Measurements from ENCODE around the gene TTLL6. TPM values are rescaled to one million over a fixed set of nuclear protein-coding genes. Genes with fewer than 3 reads are reported as not detected.
A peak's percentile ranks its signal among the peaks of the same experiment; 100 is the strongest.

Gene TTLL6
- total and polyA plus RNA-seq, 2 experiments from 2014 or later: 0.30 TPM; not detected in 1

DNA sequence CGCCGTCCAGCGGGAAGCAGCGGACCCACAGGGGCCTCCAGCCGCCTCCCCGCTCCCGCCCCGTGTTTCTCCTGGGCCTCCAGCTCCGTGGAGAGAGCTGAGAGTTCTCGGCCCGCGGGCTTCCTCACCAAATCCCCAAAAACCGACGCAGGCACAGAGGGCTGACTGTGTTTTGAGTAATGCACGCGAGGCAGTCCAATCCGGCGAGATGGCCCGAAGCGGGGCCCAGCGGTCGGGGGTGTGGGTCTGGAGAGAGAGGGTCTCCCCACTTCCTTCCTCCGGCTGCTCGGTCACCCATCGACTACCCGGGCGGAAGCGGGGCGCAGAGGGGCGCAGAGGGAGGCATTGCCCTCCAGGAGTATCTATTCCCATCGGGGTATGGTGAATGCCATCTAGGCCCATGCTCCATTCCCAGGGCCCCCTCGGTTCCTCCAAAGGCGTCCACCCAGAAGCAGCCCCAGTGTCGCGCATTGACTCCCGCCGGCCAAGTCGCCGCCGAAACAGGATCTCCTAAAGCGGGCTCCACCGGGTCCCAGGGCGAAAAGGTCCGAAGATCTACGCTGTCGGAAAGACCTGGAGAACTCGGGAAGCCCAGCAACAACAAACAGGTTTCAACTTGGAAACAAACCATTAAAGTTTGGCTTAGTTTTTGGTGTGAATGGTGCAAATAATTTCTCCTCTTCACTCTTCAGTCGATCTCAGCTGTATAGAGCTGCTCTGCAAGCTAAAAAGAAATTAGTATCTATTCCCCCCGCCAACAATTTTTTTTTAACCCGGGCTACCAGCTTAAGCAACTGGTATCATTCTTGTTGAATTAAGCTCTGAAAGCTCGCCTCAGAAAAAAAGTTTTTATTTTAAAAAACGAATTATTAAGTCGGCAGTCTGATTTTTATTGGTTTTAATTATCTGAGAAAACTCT, 69.3 kb downstream of the TTLL6 start:
- no peak for DNase-seq (ENCODE audit: low spot score)
- Histone ChIP-seq H3K9me3 (ENCODE audit: low read depth) (no peaks in the 10 kb centered on the region), H2AFZ (peak overlapping the region; percentile 46), H3K27me3 (peaks cover 100% of the 10 kb centered on the region), H3K4me3 (no peak overlapping the region), H3K4me1 (ENCODE audit: insufficient read depth) (no peaks in the 10 kb centered on the region), H3K79me2 (no peaks in the 10 kb centered on the region), H3K27ac (no peak overlapping the region), H3K9me2 (replicated peaks; ENCODE audit: insufficient read depth) (no peaks in the 10 kb centered on the region), H4K20me1 (ENCODE audit: insufficient read depth, poor library complexity, severe bottlenecking) (no peaks in the 10 kb centered on the region), H3K36me3 (replicated peaks; ENCODE audit: insufficient read depth, low read depth) (no peaks in the 10 kb centered on the region), H3K4me2 (no peak overlapping the region)
- TF ChIP-seq EZH2phosphoT487 (IDR thresholded peaks at IDR 0.05; ENCODE audit: low read depth, severe bottlenecking, unreplicated experiment) (peak; percentile 91), EZH2 (IDR thresholded peaks at IDR 0.05; ENCODE audit: borderline replicate concordance) (peak; percentile 100)
- TF ChIP-seq, protein P1, sequence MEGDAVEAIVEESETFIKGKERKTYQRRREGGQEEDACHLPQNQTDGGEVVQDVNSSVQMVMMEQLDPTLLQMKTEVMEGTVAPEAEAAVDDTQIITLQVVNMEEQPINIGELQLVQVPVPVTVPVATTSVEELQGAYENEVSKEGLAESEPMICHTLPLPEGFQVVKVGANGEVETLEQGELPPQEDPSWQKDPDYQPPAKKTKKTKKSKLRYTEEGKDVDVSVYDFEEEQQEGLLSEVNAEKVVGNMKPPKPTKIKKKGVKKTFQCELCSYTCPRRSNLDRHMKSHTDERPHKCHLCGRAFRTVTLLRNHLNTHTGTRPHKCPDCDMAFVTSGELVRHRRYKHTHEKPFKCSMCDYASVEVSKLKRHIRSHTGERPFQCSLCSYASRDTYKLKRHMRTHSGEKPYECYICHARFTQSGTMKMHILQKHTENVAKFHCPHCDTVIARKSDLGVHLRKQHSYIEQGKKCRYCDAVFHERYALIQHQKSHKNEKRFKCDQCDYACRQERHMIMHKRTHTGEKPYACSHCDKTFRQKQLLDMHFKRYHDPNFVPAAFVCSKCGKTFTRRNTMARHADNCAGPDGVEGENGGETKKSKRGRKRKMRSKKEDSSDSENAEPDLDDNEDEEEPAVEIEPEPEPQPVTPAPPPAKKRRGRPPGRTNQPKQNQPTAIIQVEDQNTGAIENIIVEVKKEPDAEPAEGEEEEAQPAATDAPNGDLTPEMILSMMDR (IDR thresholded peaks at IDR 0.05; ENCODE audit: poor library complexity): no peak
- 6% methylated on average over 52 of the region's 53 CpGs for WGBS (ENCODE audit: low lambda C conversion rate, missing lambda C conversion rate)

DNA sequence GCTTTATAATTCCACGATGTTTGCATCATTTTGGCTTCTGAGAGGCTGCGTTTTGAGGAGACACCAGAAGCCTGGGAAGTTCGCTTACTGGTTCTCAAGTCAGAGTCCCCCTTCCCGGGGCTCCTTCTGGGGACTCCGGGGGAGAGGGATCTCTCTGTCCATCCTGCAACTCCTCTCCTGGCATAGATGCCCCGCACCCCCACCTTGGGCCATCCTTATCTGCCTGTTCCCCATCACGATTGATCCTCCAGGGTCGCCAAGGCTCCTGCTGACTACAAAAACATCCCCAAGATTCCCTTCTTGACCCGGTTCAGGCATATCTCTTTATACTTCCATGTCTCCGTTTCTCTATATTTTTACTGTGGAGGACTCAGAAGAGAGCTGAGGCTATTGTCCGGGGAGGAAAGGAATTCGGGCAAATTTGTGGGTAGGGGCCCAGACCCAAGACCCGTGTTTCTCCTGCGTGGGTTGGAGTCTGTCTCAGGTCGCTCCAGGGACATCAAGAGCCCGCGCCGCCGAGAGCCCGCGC, 70.0 kb downstream of the TTLL6 start:
- H3K27me3 ChIP-seq: peaks cover 100% of the 10 kb centered on the region
- DNase-seq (ENCODE audit: low spot score): no peak
- H2AFZ ChIP-seq: peak overlapping the region; percentile 46
- H3K9me2 ChIP-seq (replicated peaks; ENCODE audit: insufficient read depth): no peaks in the 10 kb centered on the region
- no peaks in the 10 kb centered on the region for H3K36me3 ChIP-seq (replicated peaks; ENCODE audit: insufficient read depth, low read depth)
- TF ChIP-seq EZH2phosphoT487 (IDR thresholded peaks at IDR 0.05; ENCODE audit: low read depth, severe bottlenecking, unreplicated experiment) (peak; percentile 39), EZH2 (IDR thresholded peaks at IDR 0.05; ENCODE audit: borderline replicate concordance) (no peak)
- H3K27ac ChIP-seq: no peak overlapping the region
- no peaks in the 10 kb centered on the region for H3K9me3 ChIP-seq (ENCODE audit: low read depth)
- H3K4me2 ChIP-seq: no peak overlapping the region
- no peaks in the 10 kb centered on the region for H4K20me1 ChIP-seq (ENCODE audit: insufficient read depth, poor library complexity, severe bottlenecking)
- no peaks in the 10 kb centered on the region for H3K4me1 ChIP-seq (ENCODE audit: insufficient read depth)
- WGBS (ENCODE audit: low lambda C conversion rate, missing lambda C conversion rate): 3% methylated on average over 21 of the region's 21 CpGs
- H3K4me3 ChIP-seq: no peak overlapping the region
- H3K79me2 ChIP-seq: no peaks in the 10 kb centered on the region

DNA sequence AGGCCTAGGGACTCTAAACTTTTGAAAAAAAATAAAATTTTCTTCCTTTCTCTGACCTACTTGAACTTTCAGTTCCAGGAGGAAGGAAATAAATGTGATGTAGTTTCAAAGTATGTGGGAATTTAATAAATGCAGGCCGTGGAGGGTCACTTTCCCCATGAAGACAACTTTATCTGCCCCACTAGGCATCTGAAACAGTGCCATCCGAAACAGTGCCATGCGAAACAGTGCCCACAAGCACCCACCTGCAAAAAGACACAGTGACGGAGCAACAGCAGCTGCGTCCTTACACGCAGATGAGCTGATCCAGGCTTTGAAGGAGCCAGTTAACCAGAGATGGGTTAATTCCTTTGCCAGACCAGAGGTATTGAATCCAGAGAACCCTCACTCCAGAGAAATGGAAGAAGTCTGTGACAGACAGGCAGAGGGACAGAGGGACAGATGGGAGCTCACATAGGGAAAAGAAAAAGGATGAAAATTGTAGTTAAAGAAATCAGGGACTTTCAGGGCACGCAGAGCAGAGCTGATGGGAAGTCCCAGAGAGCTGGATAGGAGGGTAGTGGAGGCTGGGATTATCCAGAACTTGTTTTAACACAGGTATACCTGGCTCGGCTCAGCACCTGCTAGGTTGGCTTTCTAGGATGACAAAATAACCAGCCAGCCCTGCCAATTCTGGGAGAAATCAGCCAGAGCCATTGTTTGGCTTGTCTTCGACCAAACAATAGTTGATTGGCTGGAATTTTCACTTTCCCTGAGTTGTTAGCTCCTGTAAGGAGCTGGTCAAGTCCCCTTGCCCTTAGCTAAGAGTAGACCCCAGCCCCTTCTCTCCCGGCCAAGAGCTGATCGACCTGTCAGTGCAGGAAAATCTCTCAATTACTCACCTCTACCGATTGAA, 71.4 kb downstream of the TTLL6 start:
- WGBS (ENCODE audit: low lambda C conversion rate, missing lambda C conversion rate): 32% methylated on average over 12 of the region's 12 CpGs
- H3K27ac ChIP-seq: no peak overlapping the region
- H3K9me3 ChIP-seq (ENCODE audit: low read depth): no peaks in the 10 kb centered on the region
- H3K79me2 ChIP-seq: no peaks in the 10 kb centered on the region
- TF ChIP-seq EZH2phosphoT487 (IDR thresholded peaks at IDR 0.05; ENCODE audit: low read depth, severe bottlenecking, unreplicated experiment) (no peak), EZH2 (IDR thresholded peaks at IDR 0.05; ENCODE audit: borderline replicate concordance) (no peak)
- TF ChIP-seq, protein P1 (IDR thresholded peaks at IDR 0.05; ENCODE audit: poor library complexity): no peak
- no peaks in the 10 kb centered on the region for H4K20me1 ChIP-seq (ENCODE audit: insufficient read depth, poor library complexity, severe bottlenecking)
- peaks cover 100% of the 10 kb centered on the region for H3K27me3 ChIP-seq
- no peak overlapping the region for H3K4me2 ChIP-seq
- H3K9me2 ChIP-seq (replicated peaks; ENCODE audit: insufficient read depth): no peaks in the 10 kb centered on the region
- H2AFZ ChIP-seq: no peak overlapping the region
- H3K36me3 ChIP-seq (replicated peaks; ENCODE audit: insufficient read depth, low read depth): no peaks in the 10 kb centered on the region
- DNase-seq (ENCODE audit: low spot score): no peak
- H3K4me3 ChIP-seq: no peak overlapping the region
- no peaks in the 10 kb centered on the region for H3K4me1 ChIP-seq (ENCODE audit: insufficient read depth)
